Fibroblast of pulmonary artery (primary cell): Measurements from ENCODE around the gene ACACA.

Experiments used
- DNase-seq: peaks from one replicate; pipeline ENCODE4 v3.0.0-alpha.2; 2010; ENCODE audit warnings: low read depth
- H3K4me3 ChIP-seq: replicated peaks from 2 replicates; pipeline ENCODE4 v1.5.1; 2011; ENCODE audit warnings: low read depth, mild to moderate bottlenecking, control low read depth, low read length, moderate library complexity
- CTCF ChIP-seq: IDR thresholded peaks from 2 replicates; pipeline ENCODE4 v1.5.1; 2011; ENCODE audit warnings: mild to moderate bottlenecking, control low read depth, low read length, inconsistent platforms; ENCODE audit errors: missing control alignments

Gene ACACA

GRCh38 chr17:37131669-37132611, 274.7 kb downstream of the ACACA start:
- no peak for DNase-seq

GRCh38 chr17:37130984-37131446, 275.6 kb downstream of the ACACA start:
- peak; percentile 22 for DNase-seq

More at GRCh38 chr17:37131669-37132611, 274.7 kb downstream of the ACACA start:
- no peak for TF ChIP-seq CTCF
- H3K4me3 ChIP-seq: no peak overlapping the region

GRCh38 chr17:37124821-37125173, 281.8 kb downstream of the ACACA start:
- no peak for TF ChIP-seq CTCF

More at GRCh38 chr17:37130984-37131446, 275.6 kb downstream of the ACACA start:
- TF ChIP-seq CTCF: no peak
- no peak overlapping the region for H3K4me3 ChIP-seq

DNA sequence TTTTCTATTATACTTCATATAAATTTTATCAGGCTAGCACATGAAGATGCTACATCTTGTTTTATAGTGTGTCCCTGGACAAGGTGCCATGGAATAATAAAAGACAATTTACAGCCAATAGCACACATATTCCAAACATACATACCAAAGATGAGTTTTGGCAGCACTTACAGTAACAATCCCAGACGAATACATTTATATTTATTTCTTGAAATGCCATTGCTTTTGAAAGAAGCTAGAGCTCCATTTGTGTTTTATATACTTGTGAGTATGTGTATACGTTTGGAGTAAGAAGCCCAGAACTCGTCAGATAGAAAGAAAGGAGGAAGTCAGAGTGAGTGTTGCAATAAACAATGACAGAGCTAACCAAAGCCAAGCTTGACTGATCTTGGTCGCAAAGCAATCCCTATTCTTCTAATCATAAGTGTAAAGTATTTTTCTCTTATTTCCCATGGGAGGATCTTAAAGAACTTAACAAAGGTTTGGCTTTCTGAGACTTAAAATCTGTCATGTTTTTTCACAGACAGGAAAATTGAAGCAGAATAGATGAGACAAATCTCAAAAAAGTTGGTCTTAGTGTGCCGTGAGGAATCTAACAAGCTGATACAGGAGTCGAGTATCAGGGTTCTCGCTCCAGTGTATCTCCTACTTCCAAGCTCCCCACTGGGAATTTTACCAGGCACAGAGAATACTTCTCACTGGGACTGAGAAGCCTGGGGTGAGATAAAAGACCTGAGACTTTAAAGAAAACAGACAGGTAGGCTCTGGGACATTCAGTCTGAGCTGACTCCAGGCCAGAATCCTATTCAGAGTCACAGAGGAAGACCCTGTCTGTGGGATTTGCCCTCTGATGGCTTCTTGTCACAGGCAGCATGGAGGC, 282.5 kb downstream of the ACACA start:
- H3K4me3 ChIP-seq: no peak overlapping the region
- TF ChIP-seq CTCF: no peak
- peak; percentile 29 for DNase-seq

More at GRCh38 chr17:37124821-37125173, 281.8 kb downstream of the ACACA start:
- DNase-seq: no peak
- H3K4me3 ChIP-seq: no peak overlapping the region

- H3K4me3 ChIP-seq: no peak overlapping the region
- DNase-seq: no peak
- no peak for TF ChIP-seq CTCF
Observed at GRCh38 chr17:37123386-37123785, 283.2 kb downstream of the ACACA start.

- TF ChIP-seq CTCF: no peak
- no peak overlapping the region for H3K4me3 ChIP-seq
- DNase-seq: no peak
Observed at GRCh38 chr17:37121616-37122015, 285.0 kb downstream of the ACACA start.
